Limb (tissue), 2 donors: ENCODE measurements around the gene GDPD5.

Experiments
- DNase-seq, 2 donors: peaks; one replicate each; pipeline ENCODE4 v3.0.0-alpha.2; 2016; ENCODE audit errors: extremely low spot score in 2 of 2

GDPD5 gene

DNA sequence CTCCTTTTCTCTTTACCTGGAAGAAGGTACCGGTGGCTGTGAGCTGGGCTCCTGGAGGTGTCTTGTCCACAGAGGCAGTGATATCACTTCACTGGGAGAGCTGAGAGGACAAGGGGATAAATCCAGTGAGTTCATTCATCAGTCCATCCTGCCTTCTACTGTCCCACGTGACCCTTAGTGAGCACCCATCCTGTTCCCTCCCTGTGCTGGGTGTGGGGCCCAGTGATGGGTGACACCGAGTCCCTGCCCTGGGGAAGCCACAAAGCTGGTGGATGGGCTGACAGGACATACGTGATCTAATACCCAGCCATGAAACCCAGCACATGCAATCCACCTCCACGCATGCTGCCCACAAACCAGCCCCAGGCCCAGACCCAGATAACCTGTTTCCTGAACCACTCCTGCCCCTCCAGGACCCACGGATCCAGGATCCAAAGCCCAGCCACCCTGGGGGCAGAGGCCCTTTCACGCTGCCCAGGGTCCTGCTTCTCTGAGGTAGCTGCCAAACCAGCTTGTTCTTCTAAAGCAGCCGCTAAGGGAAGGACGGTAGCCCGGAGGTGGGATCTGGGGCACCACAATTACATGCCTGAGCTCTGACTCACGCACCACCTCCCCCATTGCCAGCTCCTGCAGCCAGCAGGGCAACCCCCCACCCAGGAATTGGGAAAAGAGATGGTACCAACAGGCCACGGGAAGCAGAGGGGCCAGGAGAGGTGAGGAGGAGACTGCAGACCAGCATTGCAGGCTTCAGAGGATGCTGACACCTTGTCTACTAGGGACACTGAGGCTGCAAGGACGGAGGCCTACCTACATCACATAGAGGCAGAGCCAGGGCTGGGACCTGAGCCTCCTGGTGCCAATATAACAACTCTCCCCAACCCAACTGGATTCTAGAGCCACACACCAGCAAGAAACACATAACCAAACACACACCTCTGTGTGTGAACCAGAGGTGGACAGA, 35.2 kb downstream of the GDPD5 start:
- no peak for DNase-seq

DNA sequence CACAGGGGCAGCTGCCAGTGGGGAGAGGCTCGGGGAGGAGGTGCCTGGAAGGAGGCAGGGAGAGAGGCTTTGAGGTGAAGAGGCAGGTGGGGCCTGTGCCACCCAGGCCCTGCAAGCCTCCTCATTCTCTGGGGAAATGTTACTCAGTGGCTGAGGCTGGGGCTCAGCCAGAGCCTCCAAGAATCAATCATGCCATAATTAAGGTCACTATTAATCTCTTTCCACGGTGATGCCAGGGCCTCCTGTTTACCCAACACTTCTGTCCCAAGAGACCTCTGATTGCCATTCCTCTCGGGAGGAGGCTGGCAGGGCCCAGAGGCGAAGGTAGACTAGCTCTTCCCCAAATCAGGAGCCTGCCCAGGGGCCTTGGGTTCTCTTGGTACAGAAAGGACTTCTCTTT, 38.4 kb downstream of the GDPD5 start:
- no peak for DNase-seq

DNA sequence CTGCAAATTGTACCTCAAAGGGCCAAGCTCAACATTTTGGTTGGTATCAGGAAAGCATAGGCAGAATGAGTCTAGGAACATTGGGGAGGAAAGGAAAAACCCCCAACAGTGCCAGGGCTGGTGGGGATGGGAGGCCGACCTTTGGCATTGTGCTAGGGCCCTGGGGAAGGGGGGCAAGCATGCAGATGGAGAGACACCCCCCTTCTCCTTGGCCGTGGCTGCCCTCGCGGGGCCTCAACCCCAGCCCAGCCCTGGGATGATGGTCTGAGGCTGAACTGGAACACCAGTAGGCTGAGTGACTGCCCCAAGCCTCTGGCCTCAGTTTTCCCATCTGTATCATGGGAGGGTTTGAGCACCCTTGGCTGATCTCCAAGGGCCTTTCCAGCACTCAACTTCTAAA, 40.0 kb downstream of the GDPD5 start:
- no peak for DNase-seq

DNA sequence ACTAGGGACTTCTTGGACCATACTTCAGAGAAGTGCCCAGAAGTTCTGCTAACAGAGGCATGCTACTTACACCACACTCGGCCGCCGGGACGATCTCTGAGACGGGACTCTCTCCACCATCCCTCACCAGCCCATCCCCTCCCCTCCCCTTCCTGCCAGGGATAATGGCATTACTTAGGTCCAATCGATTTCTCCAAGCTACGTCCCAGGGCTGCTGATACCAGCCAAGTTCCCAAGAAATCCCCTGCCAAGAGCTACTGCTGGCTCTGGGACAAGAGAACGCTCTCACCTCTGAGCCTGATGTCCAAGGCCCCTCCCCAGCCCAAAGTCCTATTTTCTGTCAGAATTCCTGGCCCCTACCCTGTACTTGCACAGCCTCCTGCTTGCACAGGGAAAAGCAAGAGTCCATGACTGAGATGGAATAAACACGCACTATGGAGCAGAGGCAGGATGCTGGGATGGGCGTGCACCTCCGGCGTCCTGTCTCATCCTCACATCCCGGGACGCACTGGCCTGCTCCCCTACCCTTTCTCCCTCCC, 42.7 kb downstream of the GDPD5 start:
- DNase-seq: no peak

DNA sequence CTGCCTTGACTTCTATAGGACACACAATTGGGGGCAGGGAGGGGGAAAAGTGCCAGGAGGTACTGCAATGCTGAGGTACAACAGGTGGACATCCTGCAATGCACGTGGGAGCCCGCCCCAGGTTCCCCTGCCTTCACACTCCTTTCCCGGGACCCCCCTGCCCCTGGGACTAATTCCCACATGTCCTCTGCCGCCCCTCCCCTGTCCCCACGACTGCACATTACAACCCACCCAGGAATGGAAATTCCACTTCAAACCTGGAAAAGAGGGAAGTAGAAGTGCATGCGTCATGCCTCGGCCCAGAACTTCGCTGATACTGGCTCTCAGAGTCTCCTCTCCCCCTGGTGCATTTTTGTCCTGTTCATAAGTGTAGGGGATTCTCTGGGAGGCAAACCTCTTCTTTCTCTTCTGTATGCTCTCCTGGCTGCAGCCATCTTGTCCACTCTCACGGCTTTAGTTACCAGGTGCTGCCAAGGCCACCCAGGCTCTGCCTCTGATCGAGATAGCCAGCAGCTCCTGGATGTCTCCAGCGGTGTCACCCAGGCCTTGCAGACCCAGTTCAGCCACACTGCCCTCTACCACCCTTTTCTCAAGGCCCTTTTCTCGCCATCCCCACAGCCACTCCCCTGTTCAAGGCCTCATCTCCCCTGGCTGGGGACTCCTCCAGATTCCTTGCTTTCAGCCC, 43.7 kb downstream of the GDPD5 start:
- no peak for DNase-seq

DNA sequence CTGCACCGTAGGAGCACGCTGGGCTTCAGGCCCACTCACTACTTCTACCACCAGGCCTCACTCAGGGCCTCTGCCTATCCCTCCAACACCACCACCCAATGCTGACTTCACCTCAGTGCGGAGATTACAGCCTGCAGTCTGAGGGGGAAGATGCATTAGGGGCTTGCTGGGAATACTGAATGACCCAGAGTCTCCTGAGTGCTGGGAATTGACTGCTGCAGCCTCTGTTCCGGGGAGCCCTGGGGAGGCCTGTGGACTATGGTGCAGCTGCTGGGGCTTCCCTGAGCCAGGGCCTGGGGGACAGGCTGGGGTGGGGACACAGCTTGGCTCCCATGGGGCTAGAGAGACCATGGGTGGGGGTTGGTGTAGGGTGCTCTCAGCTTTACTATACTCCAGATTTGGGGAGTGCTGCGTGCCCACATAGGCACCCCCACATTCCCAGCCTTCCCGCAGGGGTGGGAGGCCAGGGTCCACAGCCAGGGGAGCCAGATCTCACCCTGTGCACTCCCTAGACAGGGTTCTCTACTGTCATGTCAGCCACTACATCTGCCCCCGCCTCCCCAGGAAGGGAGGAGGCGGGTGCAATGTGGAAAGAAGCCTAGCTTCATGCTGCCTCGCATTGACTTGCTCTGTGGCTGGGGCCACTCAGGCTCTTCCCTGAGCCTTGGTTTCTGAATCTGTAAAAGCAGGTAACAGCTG, 44.4 kb downstream of the GDPD5 start:
- no peak for DNase-seq

DNA sequence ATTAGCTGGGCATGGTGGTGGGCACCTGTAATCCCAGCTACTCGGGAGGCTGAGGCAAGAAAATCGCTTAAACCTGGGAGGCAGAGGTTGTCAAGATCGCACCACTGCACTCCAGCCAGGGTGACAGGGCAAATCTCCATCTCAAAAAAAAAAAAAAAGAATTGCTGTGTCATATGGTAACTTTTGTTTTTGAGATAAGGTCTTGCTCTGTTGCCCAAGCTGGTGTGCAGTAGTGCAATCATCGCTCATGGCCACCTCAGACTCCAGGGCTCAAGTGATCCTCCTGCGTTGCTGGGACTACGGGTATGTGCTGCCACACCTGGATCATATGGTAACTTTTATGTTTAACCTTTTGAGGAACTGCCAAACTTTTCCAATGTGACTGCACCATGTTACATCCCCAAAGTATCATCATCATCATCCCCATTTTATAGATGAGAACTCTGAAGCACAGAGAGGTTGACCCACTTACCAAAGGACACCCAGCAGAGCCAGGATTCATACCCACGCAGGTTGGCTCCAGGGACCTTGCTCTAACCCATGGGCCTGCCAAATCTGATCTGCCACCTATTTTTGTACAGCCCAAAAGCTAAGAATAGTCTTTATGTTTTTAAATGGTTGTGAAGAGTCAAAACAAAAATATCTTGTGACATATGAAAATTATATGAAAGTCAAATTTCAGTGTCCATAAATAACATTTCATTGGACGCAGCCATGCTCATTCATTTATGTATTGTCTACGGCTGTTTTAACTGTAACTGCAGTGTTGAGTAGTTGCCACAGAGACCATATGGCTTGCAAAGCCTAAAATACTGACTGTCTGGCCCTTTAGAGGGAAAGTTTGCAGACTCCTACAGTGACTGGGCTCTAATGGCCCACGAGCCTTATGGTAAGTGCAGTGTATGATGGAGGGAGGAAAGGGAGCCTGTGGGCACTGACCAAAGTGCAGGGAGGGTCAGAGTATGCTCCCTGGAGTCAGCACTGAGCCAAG, 45.3 kb downstream of the GDPD5 start:
- no peak for DNase-seq

DNA sequence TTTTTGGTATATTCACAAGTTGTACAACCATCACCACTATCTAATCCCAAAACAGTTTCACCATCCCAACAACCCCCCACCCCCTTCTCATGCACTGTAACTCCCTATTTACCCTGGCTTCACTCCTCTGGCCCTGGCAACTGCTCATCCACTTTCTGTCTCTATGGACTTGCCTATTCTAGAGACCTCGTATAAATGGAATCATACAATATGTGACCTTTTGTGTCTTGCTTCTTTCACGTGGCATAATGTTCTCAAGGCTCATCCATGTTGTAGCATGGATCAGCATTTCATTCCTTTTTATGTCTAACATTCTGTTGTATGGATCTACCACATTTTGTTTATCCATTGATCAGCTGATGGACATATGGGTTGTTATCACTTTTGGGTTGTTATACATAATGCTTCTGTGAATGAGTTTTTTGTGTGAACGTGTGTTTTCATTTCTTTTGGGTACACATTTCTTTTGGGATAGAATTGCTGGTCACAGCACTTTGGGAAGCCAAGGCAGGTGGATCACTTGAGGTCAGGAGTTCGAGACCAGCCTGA, 46.1 kb downstream of the GDPD5 start:
- DNase-seq: no peak

DNA sequence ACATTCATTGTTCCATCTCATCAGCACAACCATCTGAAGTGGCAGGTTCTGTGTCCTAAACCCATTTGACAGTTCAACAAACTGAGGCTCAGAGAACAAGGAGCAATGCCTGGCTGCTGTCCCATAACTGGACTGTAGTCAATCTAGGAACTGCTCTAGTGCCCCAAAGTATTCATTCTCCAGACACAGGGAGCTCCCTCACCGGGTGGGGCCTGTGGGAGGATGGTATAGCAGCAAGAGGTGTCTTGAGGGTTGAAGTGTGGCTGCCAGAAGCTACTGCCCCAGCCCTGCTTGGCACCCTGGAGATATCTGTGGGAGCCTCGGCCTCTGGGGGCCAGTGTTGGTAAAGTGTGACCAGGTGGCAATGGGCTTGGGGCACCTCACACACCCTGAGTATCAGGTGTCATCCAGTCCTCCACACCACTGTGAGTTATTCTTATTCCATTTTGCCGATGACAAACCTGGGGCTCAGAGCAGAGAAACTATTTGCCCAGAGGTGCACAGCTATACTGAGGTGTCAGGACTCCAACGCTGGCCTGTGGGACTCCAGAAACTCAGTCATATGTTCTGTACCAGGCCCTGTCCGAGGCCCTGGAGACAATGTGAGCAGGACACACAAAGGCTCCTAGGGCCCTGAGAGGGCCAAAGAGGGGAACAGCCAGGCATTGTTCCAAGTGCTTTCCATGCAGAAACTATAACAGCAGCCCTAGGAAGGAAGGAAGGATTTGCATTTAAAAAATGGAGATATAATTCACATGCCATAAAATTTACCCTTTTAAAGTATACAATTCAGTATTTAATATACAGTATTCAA, 46.8 kb downstream of the GDPD5 start:
- no peak for DNase-seq

DNA sequence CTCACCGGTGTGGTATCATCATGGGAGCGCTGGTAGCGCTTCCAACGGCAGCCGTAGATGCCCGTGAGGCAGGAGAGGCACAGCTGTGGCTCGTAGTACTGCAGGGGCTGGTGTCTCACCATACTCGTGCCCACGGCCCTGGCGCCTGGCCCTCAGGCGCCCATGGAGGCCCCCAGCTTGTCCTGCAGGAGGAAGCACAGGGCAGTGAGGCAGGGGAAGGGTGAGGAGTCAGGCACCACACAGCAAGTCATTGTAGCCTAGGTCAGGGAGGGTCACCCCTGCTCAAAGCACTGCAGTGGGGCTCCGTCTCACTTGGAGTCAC, 48.2 kb downstream of the GDPD5 start:
- DNase-seq: no peak

DNA sequence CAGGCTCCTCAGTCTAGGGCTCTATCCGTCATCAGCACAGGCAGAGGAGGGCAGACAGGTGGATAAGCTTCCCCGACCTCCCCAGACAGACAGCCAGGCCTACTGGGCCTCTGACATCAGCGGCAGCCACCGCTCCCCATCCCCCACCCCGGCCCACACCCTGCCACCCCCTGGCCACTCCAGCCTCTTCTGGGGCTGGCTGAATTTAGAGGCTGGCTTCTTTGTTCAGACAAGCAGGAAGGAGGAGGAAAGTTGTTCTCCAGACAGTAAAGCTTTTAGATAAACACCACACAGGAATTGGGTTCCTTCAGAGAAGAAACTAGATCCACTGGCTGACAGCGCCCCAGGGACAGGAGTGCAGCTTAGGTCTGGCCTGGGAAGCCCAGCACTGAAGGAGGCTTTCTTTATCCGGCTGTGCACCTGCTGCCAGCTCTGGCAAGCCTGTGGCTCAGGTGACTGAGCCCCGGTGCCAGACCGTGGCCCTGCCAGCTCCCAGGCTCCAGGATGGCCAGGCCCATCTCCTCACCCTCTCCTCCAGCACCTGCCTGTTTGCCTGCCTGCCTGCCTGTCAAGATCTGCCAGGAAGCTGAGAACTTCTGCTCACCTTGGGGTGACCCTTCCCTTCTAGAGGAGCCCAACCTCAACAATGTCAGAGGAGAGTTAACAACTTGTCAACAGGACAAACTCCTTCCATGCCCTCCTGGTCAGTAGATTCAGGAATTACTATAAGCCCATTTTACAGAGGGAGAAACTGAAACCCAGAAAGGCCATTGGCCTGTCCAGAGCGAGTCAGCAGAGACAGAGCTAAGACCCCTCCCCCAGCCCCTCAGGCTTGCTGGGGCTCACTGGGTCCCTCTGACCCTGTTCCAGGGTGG, 48.8 kb downstream of the GDPD5 start:
- DNase-seq: no peak

DNA sequence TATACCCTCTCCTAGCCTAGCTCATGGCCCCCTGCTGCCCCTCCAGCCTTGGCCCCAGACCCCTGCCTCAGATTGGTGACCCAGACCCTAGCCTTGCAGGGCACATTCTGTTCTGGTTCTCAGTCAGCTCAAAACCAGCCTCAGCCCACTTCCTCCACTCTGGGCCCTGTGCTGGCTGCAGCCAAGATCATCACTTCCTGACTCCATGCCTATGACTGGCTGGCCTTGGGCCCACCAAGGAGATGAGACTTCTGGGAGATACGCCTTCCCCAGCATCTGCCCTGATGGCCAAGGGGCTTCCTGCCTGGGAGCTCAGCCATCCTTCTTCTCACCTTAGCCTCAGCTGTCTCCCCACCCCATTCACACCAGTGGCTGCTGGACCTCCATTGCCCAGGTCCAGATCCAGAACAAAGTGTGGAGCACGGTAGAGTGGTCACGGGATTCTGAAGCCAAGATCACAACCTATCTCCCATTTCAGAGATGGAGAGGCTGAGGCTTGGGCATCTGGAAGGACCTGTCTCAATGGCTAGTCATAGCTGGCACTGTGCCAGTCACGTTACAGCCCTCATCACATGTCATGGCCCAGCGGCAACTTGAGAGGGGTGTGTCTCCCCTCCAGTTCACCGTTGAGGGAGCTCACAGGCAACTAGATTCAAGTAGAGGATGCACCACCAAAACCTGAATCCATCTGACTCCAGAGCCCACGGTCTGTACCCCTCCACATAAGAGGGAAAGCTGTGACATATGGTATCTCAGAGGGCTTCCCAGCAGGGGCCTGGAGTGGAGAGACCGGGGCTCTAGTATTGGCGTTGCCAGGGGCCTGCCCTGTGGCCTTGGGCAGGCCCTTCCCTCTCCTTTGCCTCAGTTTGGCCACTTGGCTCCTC, 49.7 kb downstream of the GDPD5 start:
- DNase-seq: no peak

DNA sequence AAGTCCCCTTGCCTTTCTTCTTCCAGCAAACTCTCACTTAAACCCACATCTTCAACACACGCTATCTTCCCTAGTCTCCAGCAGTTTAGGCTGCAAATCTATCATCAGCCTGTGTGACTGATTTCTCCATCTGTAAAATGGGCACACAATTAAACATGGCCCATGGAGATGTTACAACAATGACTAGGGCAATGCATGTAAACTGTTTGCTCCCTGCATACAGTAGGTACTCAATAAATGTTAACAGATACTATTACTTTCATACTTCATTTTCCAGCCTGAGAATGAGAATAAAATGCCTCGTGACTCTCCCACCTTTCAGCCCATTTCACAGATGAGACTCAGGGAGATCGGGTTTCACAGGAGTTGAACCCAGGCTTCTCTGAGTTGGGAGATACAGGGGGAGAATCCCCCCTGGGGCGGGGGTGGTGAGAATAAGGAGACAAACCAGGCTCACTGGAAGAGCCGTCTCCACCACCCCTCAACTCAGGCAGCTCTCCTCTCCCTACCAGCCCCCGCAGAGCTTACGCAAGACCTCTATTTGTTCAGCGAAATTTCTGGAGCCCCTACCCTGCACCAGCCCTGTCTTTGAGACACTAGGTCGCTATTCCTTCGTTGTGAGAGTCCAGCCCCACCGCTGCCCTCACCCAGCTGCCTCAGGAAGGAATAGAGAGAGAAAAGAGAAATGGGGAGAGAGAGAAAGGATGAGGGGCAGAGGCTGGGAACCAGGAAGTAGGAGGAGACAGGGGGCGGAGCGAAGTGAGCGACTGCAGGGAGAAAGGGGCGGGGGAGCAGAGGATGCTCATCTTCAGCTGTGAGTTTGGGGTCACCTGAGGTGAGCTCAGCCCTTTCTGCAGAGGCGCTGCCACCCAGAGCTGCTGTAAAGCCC, 50.6 kb downstream of the GDPD5 start:
- peak; percentile 35 to 54 for DNase-seq

DNA sequence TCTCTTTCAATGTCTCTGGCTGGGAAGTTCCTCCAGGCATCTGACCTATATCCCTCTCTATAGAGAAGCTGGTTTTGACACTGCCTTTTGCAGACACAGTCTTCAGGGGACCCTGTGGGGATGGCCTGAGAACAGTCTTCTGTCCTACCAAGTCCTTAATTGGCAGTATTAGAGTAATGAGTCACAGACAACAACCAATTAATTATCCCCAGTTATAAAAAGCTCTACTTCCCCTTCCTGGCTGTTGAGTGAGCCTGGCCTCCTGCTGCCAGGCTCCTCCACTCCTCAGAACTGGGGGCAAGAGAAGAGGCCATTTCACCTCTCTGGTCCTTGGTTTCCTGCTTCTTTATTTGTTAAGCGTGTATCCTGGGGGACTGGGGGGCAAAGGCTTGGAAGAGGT, 51.5 kb downstream of the GDPD5 start:
- DNase-seq: no peak

DNA sequence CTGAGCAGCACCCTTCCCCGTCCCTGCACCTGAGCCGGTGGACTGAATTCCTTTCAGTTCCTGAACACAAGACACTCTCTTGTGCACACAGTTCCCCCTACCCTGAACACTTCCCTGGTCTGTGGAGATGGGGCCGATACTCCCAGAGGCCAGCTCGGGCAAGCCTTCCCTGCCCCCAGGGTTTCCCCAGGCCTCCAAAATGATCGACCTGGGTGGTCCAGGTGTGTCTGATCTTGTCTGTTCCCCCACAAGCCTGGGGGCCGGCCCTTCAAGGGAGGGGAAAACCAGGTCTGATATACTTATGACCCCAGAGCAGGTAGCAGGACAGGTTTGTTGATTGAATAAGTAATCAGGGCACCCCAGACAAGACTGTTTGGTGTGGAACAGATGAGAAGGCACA, 52.1 kb downstream of the GDPD5 start:
- DNase-seq: no peak

DNA sequence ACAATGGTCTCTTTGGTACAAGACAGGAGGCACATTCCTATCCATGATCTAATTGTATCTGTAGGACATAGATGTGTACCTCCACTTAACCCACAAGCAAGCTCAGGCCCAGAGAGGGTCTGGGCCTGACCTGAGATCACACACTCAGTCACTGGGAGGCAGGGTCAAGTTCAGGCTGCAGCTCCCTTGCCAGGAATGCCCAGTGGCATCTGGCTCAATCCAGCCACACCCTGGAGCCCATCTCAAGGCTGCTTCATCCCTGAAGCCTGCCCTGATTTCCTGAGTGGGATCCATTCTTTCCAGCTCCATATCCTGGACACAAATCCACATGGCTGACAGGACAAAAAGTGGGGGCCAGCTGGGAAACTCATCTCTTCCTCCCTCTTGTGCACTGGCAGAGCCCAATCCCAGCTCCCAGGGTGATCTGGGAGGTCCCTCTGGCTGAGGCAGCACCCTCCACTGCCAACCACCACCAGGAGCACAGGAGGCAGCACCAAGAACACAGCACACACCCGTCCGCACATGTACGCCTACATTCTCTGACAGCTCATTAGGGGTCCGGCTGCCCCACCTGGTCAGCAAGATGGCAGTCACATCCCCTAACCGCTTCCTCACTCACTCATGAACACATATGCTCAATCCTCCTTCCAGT, 53.5 kb downstream of the GDPD5 start:
- DNase-seq: no peak
